ENCODE results near the gene IAH1.

GRCh38 chr2:9443526-9443925, 30.8 kb upstream of the IAH1 start:
- TF ChIP-seq EZH2 (IDR thresholded peaks at IDR 0.05; ENCODE audit: low read length, unreplicated experiment) = no peak
- TF ChIP-seq CTCF (conservative IDR thresholded peaks at IDR 0.05; ENCODE audit: low read depth, low read length) = no peak
